H9 (cell line): Measurements from ENCODE around the gene SRSF12. TPM values are rescaled to one million over a fixed set of nuclear protein-coding genes. Genes with fewer than 3 reads are reported as not detected.

Experiments used
- DNase-seq: peaks from one replicate; pipeline ENCODE4 v3.0.0-alpha.2; 2017
- H2AFZ ChIP-seq: one replicate; pipeline ENCODE4 v1.6.1; 2013; ENCODE audit warnings: mild to moderate bottlenecking, low read length, control low read depth, moderate library complexity
- H2AK5ac ChIP-seq: 2 replicates; pipeline ENCODE4 v1.6.1; 2013; ENCODE audit warnings: low read length, control low read depth, mixed read lengths; ENCODE audit not compliant: insufficient read length
- H2BK120ac ChIP-seq: one replicate; pipeline ENCODE4 v1.6.1; 2013; ENCODE audit warnings: low read depth, mild to moderate bottlenecking, low read length, control low read depth, inconsistent platforms; ENCODE audit not compliant: poor library complexity, severe bottlenecking
- H2BK12ac ChIP-seq: 2 replicates; pipeline ENCODE4 v1.6.1; 2013; ENCODE audit warnings: low read length, control low read depth, mixed read lengths, low read depth; ENCODE audit not compliant: insufficient read length
- H2BK15ac ChIP-seq: 2 replicates; pipeline ENCODE4 v1.6.1; 2013; ENCODE audit warnings: low read depth, low read length, control low read depth
- H2BK20ac ChIP-seq: one replicate; pipeline ENCODE4 v1.6.1; 2013; ENCODE audit warnings: low read depth, mild to moderate bottlenecking, low read length, control low read depth, inconsistent platforms; ENCODE audit not compliant: poor library complexity, severe bottlenecking
- H2BK5ac ChIP-seq: 2 replicates; pipeline ENCODE4 v1.6.1; 2013; ENCODE audit warnings: low read length, control low read depth, mixed read lengths; ENCODE audit not compliant: insufficient read length
- H3K14ac ChIP-seq: 2 replicates; pipeline ENCODE4 v1.6.1; 2013; ENCODE audit warnings: low read length, control low read depth; ENCODE audit not compliant: insufficient read depth
- H3K18ac ChIP-seq: 2 replicates; pipeline ENCODE4 v1.6.1; 2013; ENCODE audit warnings: low read depth, mild to moderate bottlenecking, mixed read lengths, low read length, control low read depth; ENCODE audit not compliant: insufficient read length
- H3K23ac ChIP-seq: 2 replicates; pipeline ENCODE4 v1.6.1; 2013; ENCODE audit warnings: low read length, control low read depth, mixed read lengths, low read depth; ENCODE audit not compliant: insufficient read length
- H3K23me2 ChIP-seq: 2 replicates; pipeline ENCODE4 v1.6.1; 2013; ENCODE audit warnings: low read depth, mild to moderate bottlenecking, mixed read lengths, low read length, control low read depth; ENCODE audit not compliant: insufficient read length, poor library complexity, severe bottlenecking
- H3K27ac ChIP-seq: 2 replicates; pipeline ENCODE4 v1.5.1; 2013; ENCODE audit warnings: low read length, control low read depth, mixed read lengths, low read depth; ENCODE audit not compliant: insufficient read length
- H3K27me3 ChIP-seq: 2 replicates; pipeline ENCODE4 v1.6.1; 2013; ENCODE audit warnings: low read length, control low read depth, inconsistent platforms; ENCODE audit not compliant: insufficient read depth
- H3K4ac ChIP-seq: 2 replicates; pipeline ENCODE4 v1.6.1; 2013; ENCODE audit warnings: low read depth, mild to moderate bottlenecking, control low read depth, inconsistent platforms, low read length, moderate library complexity
- H3K4me1 ChIP-seq: 2 replicates; pipeline ENCODE4 v1.6.1; 2013; ENCODE audit warnings: low read length, control low read depth, inconsistent platforms; ENCODE audit not compliant: insufficient read depth
- H3K4me2 ChIP-seq: 2 replicates; pipeline ENCODE4 v1.6.1; 2013; ENCODE audit warnings: low read length, control low read depth, mixed read lengths; ENCODE audit not compliant: insufficient read length, insufficient read depth
- H3K56ac ChIP-seq: 2 replicates; pipeline ENCODE4 v1.6.1; 2013; ENCODE audit warnings: low read depth, mild to moderate bottlenecking, mixed read lengths, low read length, control low read depth; ENCODE audit not compliant: insufficient read length
- H3K79me1 ChIP-seq: 2 replicates; pipeline ENCODE4 v1.6.1; 2013; ENCODE audit warnings: low read depth, mild to moderate bottlenecking, moderate library complexity, low read length, control low read depth, inconsistent platforms; ENCODE audit not compliant: insufficient read depth, poor library complexity, severe bottlenecking
- H3K79me2 ChIP-seq: 2 replicates; pipeline ENCODE4 v1.6.1; 2013; ENCODE audit warnings: low read length, control low read depth, inconsistent platforms; ENCODE audit not compliant: insufficient read depth
- H3K9ac ChIP-seq: 2 replicates; pipeline ENCODE4 v1.6.1; 2013; ENCODE audit warnings: low read length, control low read depth, mixed read lengths; ENCODE audit not compliant: insufficient read length; ENCODE audit errors: extremely low read depth
- H3K9me3 ChIP-seq: one replicate; pipeline ENCODE4 v1.6.1; 2013; ENCODE audit warnings: low read depth, low read length, inconsistent platforms; ENCODE audit not compliant: control insufficient read depth
- H3T11ph ChIP-seq: one replicate; pipeline ENCODE4 v1.6.1; 2013; ENCODE audit warnings: mild to moderate bottlenecking, low read length, control low read depth, inconsistent platforms
- H4K20me1 ChIP-seq: one replicate; pipeline ENCODE4 v1.6.1; 2013; ENCODE audit not compliant: control insufficient read depth, insufficient read length, insufficient read depth
- H4K5ac ChIP-seq: 2 replicates; pipeline ENCODE4 v1.6.1; 2013; ENCODE audit warnings: low read depth, mild to moderate bottlenecking, mixed read lengths, low read length, control low read depth; ENCODE audit not compliant: insufficient read length
- H4K8ac ChIP-seq: replicated peaks from 2 replicates; pipeline ENCODE4 v1.6.1; 2013; ENCODE audit warnings: low read length, control low read depth, mixed read lengths, low read depth; ENCODE audit not compliant: insufficient read length
- H4K91ac ChIP-seq: 2 replicates; pipeline ENCODE4 v1.6.1; 2013; ENCODE audit warnings: low read depth, mild to moderate bottlenecking, moderate library complexity, mixed read lengths, low read length, control low read depth; ENCODE audit not compliant: insufficient read length
- H3K27ac Mint-ChIP-seq, 3 experiments: 2 replicates in 2 of 3; 3 replicates in 1 of 3; pipeline ENCODE4 v1.8.0; 2020 to 2021; ENCODE audit warnings: mixed read lengths in 3 of 3, mild to moderate bottlenecking in 1 of 3, moderate library complexity in 1 of 3
- H3K27me3 Mint-ChIP-seq: 2 replicates; pipeline ENCODE4 v1.8.0; 2021; ENCODE audit warnings: low read depth, mild to moderate bottlenecking, moderate library complexity, mixed read lengths
- H3K36me3 Mint-ChIP-seq, 3 experiments: 2 replicates in 2 of 3; 3 replicates in 1 of 3; pipeline ENCODE4 v1.8.0; 2020 to 2021; ENCODE audit warnings: low read depth in 3 of 3, mixed read lengths in 3 of 3; ENCODE audit not compliant: insufficient read depth in 1 of 3
- H3K4me1 Mint-ChIP-seq, 2 experiments: 2 replicates each; pipeline ENCODE4 v1.8.0; 2020; ENCODE audit warnings: mixed read lengths in 2 of 2
- H3K4me3 Mint-ChIP-seq, 2 experiments: 2 replicates in 1 of 2; 3 replicates in 1 of 2; pipeline ENCODE4 v1.8.0; 2020 to 2021; ENCODE audit warnings: mild to moderate bottlenecking in 2 of 2, mixed read lengths in 2 of 2, moderate library complexity in 1 of 2
- H3K9me3 Mint-ChIP-seq, 2 experiments: 2 replicates in 1 of 2; 3 replicates in 1 of 2; pipeline ENCODE4 v1.8.0; 2020; ENCODE audit warnings: mild to moderate bottlenecking in 2 of 2, mixed read lengths in 2 of 2, moderate library complexity in 1 of 2
- WGBS: extraction: QIAGEN DNeasy Blood & Tissue Kit; methylation state at CpG from one replicate; pipeline ENCODE4 v1.1.7; 2013; ENCODE audit warnings: missing lambda C conversion rate, low lambda C conversion rate, mixed read lengths; ENCODE audit not compliant: insufficient read length; ENCODE audit errors: extremely low coverage; 5-methylcytosine and 5-hydroxymethylcytosine counted together
- total RNA-seq: library from RNA; stranded (reverse); gene quantifications from 2 replicates; pipeline ENCODE4 v1.2.1, GENCODE V29; 2021
- TF ChIP-seq, protein P1 (sequence below): fragments of 200-600 bp; sonication (generic); conservative IDR thresholded peaks from 3 replicates; pipeline ENCODE4 v1.8.0; 2021; ENCODE audit warnings: antibody characterized with exemption, mild to moderate bottlenecking

SRSF12 gene
- total RNA-seq, 1 experiment from 2014 or later = 7.6 TPM

- Mint-ChIP-seq H3K4me1 (peaks cover 10 to 19% of the 10 kb centered on the region in 2 experiments), H3K27me3 (peaks cover 48% of the 10 kb centered on the region), H3K4me3 (no peak overlapping the region), H3K36me3 (no peaks in the 10 kb centered on the region), H3K9me3 (no peaks in the 10 kb centered on the region), H3K27ac (no peak overlapping the region; a peak in 1 of 7 replicates)
- Histone ChIP-seq H3K27me3 (peaks cover 20% of the 10 kb centered on the region), H3K9ac (no peak overlapping the region), H2BK120ac (no peak overlapping the region), H3K27ac (no peak overlapping the region), H3K4ac (no peak overlapping the region), H3K4me1 (peaks cover 8% of the 10 kb centered on the region; the same call in 1 of the 2 replicates), H4K20me1 (no peaks in the 10 kb centered on the region), H2BK20ac (no peak overlapping the region), H4K91ac (no peak overlapping the region), H3K18ac (no peak overlapping the region), H3K9me3 (no peaks in the 10 kb centered on the region), H3K56ac (no peak overlapping the region), H3T11ph (no peak overlapping the region), H3K79me1 (no peaks in the 10 kb centered on the region), H4K5ac (no peak overlapping the region), H3K23ac (no peak overlapping the region), H2BK12ac (no peak overlapping the region), H2AFZ (no peak overlapping the region), H4K8ac (no peak overlapping the region), H3K23me2 (no peaks in the 10 kb centered on the region), H2BK15ac (no peak overlapping the region), H2BK5ac (no peak overlapping the region), H3K14ac (no peak overlapping the region), H3K4me2 (no peak overlapping the region), H2AK5ac (no peak overlapping the region), H3K79me2 (no peaks in the 10 kb centered on the region)
- TF ChIP-seq, protein P1, sequence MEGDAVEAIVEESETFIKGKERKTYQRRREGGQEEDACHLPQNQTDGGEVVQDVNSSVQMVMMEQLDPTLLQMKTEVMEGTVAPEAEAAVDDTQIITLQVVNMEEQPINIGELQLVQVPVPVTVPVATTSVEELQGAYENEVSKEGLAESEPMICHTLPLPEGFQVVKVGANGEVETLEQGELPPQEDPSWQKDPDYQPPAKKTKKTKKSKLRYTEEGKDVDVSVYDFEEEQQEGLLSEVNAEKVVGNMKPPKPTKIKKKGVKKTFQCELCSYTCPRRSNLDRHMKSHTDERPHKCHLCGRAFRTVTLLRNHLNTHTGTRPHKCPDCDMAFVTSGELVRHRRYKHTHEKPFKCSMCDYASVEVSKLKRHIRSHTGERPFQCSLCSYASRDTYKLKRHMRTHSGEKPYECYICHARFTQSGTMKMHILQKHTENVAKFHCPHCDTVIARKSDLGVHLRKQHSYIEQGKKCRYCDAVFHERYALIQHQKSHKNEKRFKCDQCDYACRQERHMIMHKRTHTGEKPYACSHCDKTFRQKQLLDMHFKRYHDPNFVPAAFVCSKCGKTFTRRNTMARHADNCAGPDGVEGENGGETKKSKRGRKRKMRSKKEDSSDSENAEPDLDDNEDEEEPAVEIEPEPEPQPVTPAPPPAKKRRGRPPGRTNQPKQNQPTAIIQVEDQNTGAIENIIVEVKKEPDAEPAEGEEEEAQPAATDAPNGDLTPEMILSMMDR = no peak
- DNase-seq = no peak
- WGBS = no CpG with 5 or more reads among the region's 3 CpGs
Measured at GRCh38 chr6:89048288-89048923, 69.5 kb downstream of the SRSF12 start.
